ENCODE results near the gene MCRS1.
A peak's percentile ranks its signal among the peaks of the same experiment; 100 is the strongest.

MCRS1 gene

GRCh38 chr12:49568442-49569162 is 660 bp upstream of the MCRS1 start:
- peak overlapping the region; percentile 83 for H3K4me2 ChIP-seq (ENCODE audit: low read length)
- H3K79me2 ChIP-seq (ENCODE audit: control insufficient read depth, low read length) = peaks cover 77% of the 10 kb centered on the region
- H4K20me1 ChIP-seq (ENCODE audit: control insufficient read depth, insufficient read depth, low read depth, low read length) = no peaks in the 10 kb centered on the region
- no peaks in the 10 kb centered on the region for H3K27me3 ChIP-seq (ENCODE audit: control insufficient read depth, low read length)
- no peaks in the 10 kb centered on the region for H3K9me3 ChIP-seq (ENCODE audit: control insufficient read depth, insufficient read depth, low read length)
- H3F3A ChIP-seq (ENCODE audit: control insufficient read depth, insufficient read depth) = no peaks in the 10 kb centered on the region
- H3K36me3 ChIP-seq (ENCODE audit: control insufficient read depth, low read length) = peaks cover 45% of the 10 kb centered on the region
- TF ChIP-seq CTCF (IDR thresholded peaks at IDR 0.05; ENCODE audit: low read depth, low read length, poor library complexity, severe bottlenecking) = no peak
- TF ChIP-seq EZH2phosphoT487 (IDR thresholded peaks at IDR 0.05; ENCODE audit: borderline replicate concordance, low read length) = no peak
- peak overlapping the region; percentile 60 for H3K27ac ChIP-seq (ENCODE audit: low read depth, low read length)
- peaks cover 16% of the 10 kb centered on the region for H3K4me1 ChIP-seq (ENCODE audit: control insufficient read depth, low read length)
- H3K4me3 ChIP-seq (ENCODE audit: low read length) = peak overlapping the region; percentile 91
- H3K9me2 ChIP-seq (replicated peaks; ENCODE audit: control insufficient read depth, low read length) = no peaks in the 10 kb centered on the region

- H3K9me2 ChIP-seq (replicated peaks; ENCODE audit: control insufficient read depth, low read length) = no peaks in the 10 kb centered on the region
- H3K9me3 ChIP-seq (ENCODE audit: control insufficient read depth, insufficient read depth, low read length) = no peaks in the 10 kb centered on the region
- H4K20me1 ChIP-seq (ENCODE audit: control insufficient read depth, insufficient read depth, low read depth, low read length) = no peaks in the 10 kb centered on the region
- H3K27me3 ChIP-seq (ENCODE audit: control insufficient read depth, low read length) = no peaks in the 10 kb centered on the region
- H3K4me1 ChIP-seq (ENCODE audit: control insufficient read depth, low read length) = peaks cover 16% of the 10 kb centered on the region
- H3K4me2 ChIP-seq (ENCODE audit: low read length) = peak overlapping the region; percentile 83
- no peak for TF ChIP-seq CTCF (IDR thresholded peaks at IDR 0.05; ENCODE audit: low read depth, low read length, poor library complexity, severe bottlenecking)
- no peak for TF ChIP-seq EZH2phosphoT487 (IDR thresholded peaks at IDR 0.05; ENCODE audit: borderline replicate concordance, low read length)
- peak overlapping the region; percentile 60 for H3K27ac ChIP-seq (ENCODE audit: low read depth, low read length)
- H3K4me3 ChIP-seq (ENCODE audit: low read length) = peak overlapping the region; percentile 91
- H3K79me2 ChIP-seq (ENCODE audit: control insufficient read depth, low read length) = peaks cover 65% of the 10 kb centered on the region
- peaks cover 51% of the 10 kb centered on the region for H3K36me3 ChIP-seq (ENCODE audit: control insufficient read depth, low read length)
- H3F3A ChIP-seq (ENCODE audit: control insufficient read depth, insufficient read depth) = no peaks in the 10 kb centered on the region
These were observed 686 bp downstream of the MCRS1 start for GRCh38 chr12:49567302-49567610.

- TF ChIP-seq CTCF (IDR thresholded peaks at IDR 0.05; ENCODE audit: low read depth, low read length, poor library complexity, severe bottlenecking) (no peak), EZH2phosphoT487 (IDR thresholded peaks at IDR 0.05; ENCODE audit: borderline replicate concordance, low read length) (no peak)
- Histone ChIP-seq H3K27me3 (ENCODE audit: control insufficient read depth, low read length) (no peaks in the 10 kb centered on the region), H3K79me2 (ENCODE audit: control insufficient read depth, low read length) (peaks cover 56% of the 10 kb centered on the region), H3K4me2 (ENCODE audit: low read length) (peak overlapping the region; percentile 83), H3K36me3 (ENCODE audit: control insufficient read depth, low read length) (peaks cover 53% of the 10 kb centered on the region), H3K4me1 (ENCODE audit: control insufficient read depth, low read length) (peaks cover 16% of the 10 kb centered on the region), H4K20me1 (ENCODE audit: control insufficient read depth, insufficient read depth, low read depth, low read length) (no peaks in the 10 kb centered on the region), H3K9me3 (ENCODE audit: control insufficient read depth, insufficient read depth, low read length) (no peaks in the 10 kb centered on the region), H3K27ac (ENCODE audit: low read depth, low read length) (no peak overlapping the region), H3K4me3 (ENCODE audit: low read length) (peak overlapping the region; percentile 91), H3F3A (ENCODE audit: control insufficient read depth, insufficient read depth) (no peaks in the 10 kb centered on the region; the same call in 1 of the 2 replicates), H3K9me2 (replicated peaks; ENCODE audit: control insufficient read depth, low read length) (no peaks in the 10 kb centered on the region)
These were observed 1.6 kb downstream of the MCRS1 start for GRCh38 chr12:49566361-49566760.

Measured in DOHH2 (cell line).